GM18858 (cell line): ENCODE data around the gene CXCL3.
"Not testable (repeated sequence)": the region's sequence is repeated elsewhere in the genome, so short reads cannot be mapped to it uniquely, and the experiment has no call there.

Experiments used
- ATAC-seq: cut with Tn5 transposase; IDR thresholded peaks from one replicate; pipeline ENCODE4 v1.9.1; 2021; ENCODE audit not compliant: unreplicated experiment

CXCL3 gene

GRCh38 chr4:74038425-74039314, at the start of gene CXCL3:
Gene CXCL3 (minus strand): TSS chr4:74038689. CDS start chr4:74038611, 78 bp downstream.
- no peak for ATAC-seq

- no peak for ATAC-seq
These were observed 49.0 kb upstream of the CXCL3 start for GRCh38 chr4:74087481-74087880.

- ATAC-seq, result no peak
These were observed 47.2 kb upstream of the CXCL3 start for GRCh38 chr4:74085669-74086068.

- ATAC-seq, result no peak
These were observed 46.5 kb upstream of the CXCL3 start for GRCh38 chr4:74084984-74085383.

GRCh38 chr4:74083546-74083945, 45.1 kb upstream of the CXCL3 start:
- ATAC-seq, result no peak

- ATAC-seq, result no peak
These were observed 42.5 kb upstream of the CXCL3 start for GRCh38 chr4:74081035-74081434.

- not testable (repeated sequence) for ATAC-seq
These were observed 41.9 kb upstream of the CXCL3 start for GRCh38 chr4:74080351-74080750.

- ATAC-seq, result not testable (repeated sequence)
These were observed 40.5 kb upstream of the CXCL3 start for GRCh38 chr4:74079024-74079423.

- ATAC-seq, result no peak
These were observed 34.9 kb upstream of the CXCL3 start for GRCh38 chr4:74073358-74073757.

- ATAC-seq, result no peak
These were observed 34.2 kb upstream of the CXCL3 start for GRCh38 chr4:74072739-74073138.

- ATAC-seq, result no peak
These were observed 29.1 kb upstream of the CXCL3 start for GRCh38 chr4:74067586-74067985.

- ATAC-seq, result no peak
These were observed 27.7 kb upstream of the CXCL3 start for GRCh38 chr4:74066232-74066631.

- no peak for ATAC-seq
These were observed 26.7 kb upstream of the CXCL3 start for GRCh38 chr4:74065115-74065642.

GRCh38 chr4:74063859-74064258, 25.4 kb upstream of the CXCL3 start:
- ATAC-seq, result no peak

- no peak for ATAC-seq
These were observed 24.5 kb upstream of the CXCL3 start for GRCh38 chr4:74062953-74063352.

- no peak for ATAC-seq
These were observed 22.9 kb upstream of the CXCL3 start for GRCh38 chr4:74061430-74061829.

GRCh38 chr4:74059161-74059829, 20.8 kb upstream of the CXCL3 start:
- ATAC-seq, result no peak

- ATAC-seq, result no peak
These were observed 19.7 kb upstream of the CXCL3 start for GRCh38 chr4:74058048-74058651.

- ATAC-seq, result no peak
These were observed 19.1 kb upstream of the CXCL3 start for GRCh38 chr4:74057588-74057987.

- ATAC-seq, result no peak
These were observed 18.5 kb upstream of the CXCL3 start for GRCh38 chr4:74056858-74057562.
